HCT116 (cell line): Measurements from ENCODE around the gene CAPN9.

Source experiments
- CEBPB ChIP-seq: IDR thresholded peaks from 2 replicates; pipeline ENCODE4 v1.6.1; 2012; ENCODE audit warnings: low read depth
- CTCF ChIP-seq, 3 experiments: fragments of 200-600 bp in 1 of 3; sonication (generic) in 1 of 3; IDR thresholded peaks in 2 of 3; conservative IDR thresholded peaks in 1 of 3; 2 replicates each; pipeline ENCODE4 v1.5.1; 2012 to 2017; ENCODE audit warnings: low read depth in 2 of 3, low read length in 2 of 3, antibody characterized with exemption in 1 of 3, borderline replicate concordance in 1 of 3, control low read depth in 1 of 3, mild to moderate bottlenecking in 1 of 3, mixed read lengths in 1 of 3, mixed run types in 1 of 3, moderate library complexity in 1 of 3; ENCODE audit not compliant: insufficient read depth in 1 of 3
- EZH2 ChIP-seq: fragments of 200-600 bp; sonication (generic); IDR thresholded peaks from 2 replicates; pipeline ENCODE4 v1.6.1; 2017; ENCODE audit warnings: antibody characterized with exemption, mixed run types
- EZH2phosphoT487 ChIP-seq: fragments of 200-600 bp; IDR thresholded peaks from 2 replicates; pipeline ENCODE4 v1.6.1; 2018; ENCODE audit warnings: antibody characterized with exemption, borderline replicate concordance
- JUND ChIP-seq: IDR thresholded peaks from 2 replicates; pipeline ENCODE4 v1.6.1; 2012
- POLR2A ChIP-seq: IDR thresholded peaks from 2 replicates; pipeline ENCODE4 v1.7.0; 2011; ENCODE audit warnings: borderline replicate concordance; ENCODE audit not compliant: insufficient read depth, insufficient read length; ENCODE audit errors: extremely low read depth
- POLR2AphosphoS5 ChIP-seq: IDR thresholded peaks from 2 replicates; pipeline ENCODE4 v1.6.1; 2011; ENCODE audit warnings: mild to moderate bottlenecking, low read depth, low read length, moderate library complexity
- RAD21 ChIP-seq: IDR thresholded peaks from 2 replicates; pipeline ENCODE4 v1.6.1; 2012; ENCODE audit warnings: low read depth, mild to moderate bottlenecking
- TCF7L2 ChIP-seq: IDR thresholded peaks from 2 replicates; pipeline ENCODE4 v1.7.0; 2011; ENCODE audit warnings: borderline replicate concordance, inconsistent platforms; ENCODE audit not compliant: insufficient read depth, insufficient read length; ENCODE audit errors: extremely low read depth
- YY1 ChIP-seq: IDR thresholded peaks from 2 replicates; pipeline ENCODE4 v1.6.1; 2011; ENCODE audit warnings: low read length, low read depth, moderate library complexity, mild to moderate bottlenecking; ENCODE audit not compliant: insufficient replicate concordance; ENCODE audit errors: extremely low read depth
- ZBTB33 ChIP-seq: IDR thresholded peaks from 2 replicates; pipeline ENCODE4 v1.6.1; 2011; ENCODE audit warnings: mild to moderate bottlenecking, low read length, moderate library complexity; ENCODE audit not compliant: insufficient replicate concordance; ENCODE audit errors: extremely low read depth
- ZNF274 ChIP-seq: fragments of 200-500 bp; sonication (Bioruptor generic); IDR thresholded peaks from 2 replicates; pipeline ENCODE4 v1.6.1; 2014; ENCODE audit warnings: mild to moderate bottlenecking, low read depth, low read length, inconsistent platforms
- TF ChIP-seq, protein P1 (sequence below): IDR thresholded peaks from 2 replicates; pipeline ENCODE4 v1.6.1; 2012
- TF ChIP-seq, protein P2 (sequence below): IDR thresholded peaks from 2 replicates; pipeline ENCODE4 v1.6.1; 2012; ENCODE audit warnings: low read depth

- TF ChIP-seq CTCF (IDR thresholded peaks at IDR 0.05 in 2 of 3, conservative IDR thresholded peaks at IDR 0.05 in 1 of 3; ENCODE audit: borderline replicate concordance in 1 of 3, insufficient read depth in 1 of 3, low read depth in 2 of 3, low read length in 2 of 3): no peak
- no peak for TF ChIP-seq POLR2A
- TF ChIP-seq EZH2phosphoT487: no peak
- no peak for TF ChIP-seq ZNF274
- TF ChIP-seq YY1: no peak
- no peak for TF ChIP-seq POLR2AphosphoS5
- TF ChIP-seq, protein P1, sequence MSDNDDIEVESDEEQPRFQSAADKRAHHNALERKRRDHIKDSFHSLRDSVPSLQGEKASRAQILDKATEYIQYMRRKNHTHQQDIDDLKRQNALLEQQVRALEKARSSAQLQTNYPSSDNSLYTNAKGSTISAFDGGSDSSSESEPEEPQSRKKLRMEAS: no peak
- TF ChIP-seq, protein P2, sequence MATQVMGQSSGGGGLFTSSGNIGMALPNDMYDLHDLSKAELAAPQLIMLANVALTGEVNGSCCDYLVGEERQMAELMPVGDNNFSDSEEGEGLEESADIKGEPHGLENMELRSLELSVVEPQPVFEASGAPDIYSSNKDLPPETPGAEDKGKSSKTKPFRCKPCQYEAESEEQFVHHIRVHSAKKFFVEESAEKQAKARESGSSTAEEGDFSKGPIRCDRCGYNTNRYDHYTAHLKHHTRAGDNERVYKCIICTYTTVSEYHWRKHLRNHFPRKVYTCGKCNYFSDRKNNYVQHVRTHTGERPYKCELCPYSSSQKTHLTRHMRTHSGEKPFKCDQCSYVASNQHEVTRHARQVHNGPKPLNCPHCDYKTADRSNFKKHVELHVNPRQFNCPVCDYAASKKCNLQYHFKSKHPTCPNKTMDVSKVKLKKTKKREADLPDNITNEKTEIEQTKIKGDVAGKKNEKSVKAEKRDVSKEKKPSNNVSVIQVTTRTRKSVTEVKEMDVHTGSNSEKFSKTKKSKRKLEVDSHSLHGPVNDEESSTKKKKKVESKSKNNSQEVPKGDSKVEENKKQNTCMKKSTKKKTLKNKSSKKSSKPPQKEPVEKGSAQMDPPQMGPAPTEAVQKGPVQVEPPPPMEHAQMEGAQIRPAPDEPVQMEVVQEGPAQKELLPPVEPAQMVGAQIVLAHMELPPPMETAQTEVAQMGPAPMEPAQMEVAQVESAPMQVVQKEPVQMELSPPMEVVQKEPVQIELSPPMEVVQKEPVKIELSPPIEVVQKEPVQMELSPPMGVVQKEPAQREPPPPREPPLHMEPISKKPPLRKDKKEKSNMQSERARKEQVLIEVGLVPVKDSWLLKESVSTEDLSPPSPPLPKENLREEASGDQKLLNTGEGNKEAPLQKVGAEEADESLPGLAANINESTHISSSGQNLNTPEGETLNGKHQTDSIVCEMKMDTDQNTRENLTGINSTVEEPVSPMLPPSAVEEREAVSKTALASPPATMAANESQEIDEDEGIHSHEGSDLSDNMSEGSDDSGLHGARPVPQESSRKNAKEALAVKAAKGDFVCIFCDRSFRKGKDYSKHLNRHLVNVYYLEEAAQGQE: no peak
- TF ChIP-seq ZBTB33: no peak
- no peak for TF ChIP-seq RAD21
- no peak for TF ChIP-seq TCF7L2
- no peak for TF ChIP-seq CEBPB
- TF ChIP-seq JUND: no peak
- no peak for TF ChIP-seq EZH2
These were observed 41.5 kb downstream of the CAPN9 start for GRCh38 chr1:230788561-230789275.
